Adrenal gland (tissue), 19 donors: ENCODE data around the gene ANKZF1. TPM values are rescaled to one million over a fixed set of nuclear protein-coding genes. Genes with fewer than 3 reads are reported as not detected.
A peak's percentile ranks its signal among the peaks of the same experiment; 100 is the strongest.

Source experiments
- DNase-seq, 7 donors: peaks; one replicate each; pipeline ENCODE4 v3.0.0-alpha.2; 2019 to 2020
- H3K27ac ChIP-seq, 5 donors: fragments of 200-600 bp; sonication (generic) in 4 of 5; 1 replicate in 3 of 5; 2 replicates in 2 of 5; pipeline versions ENCODE4 v1.5.1 to v1.8.0; 2016 to 2020; ENCODE audit warnings: mild to moderate bottlenecking in 1 of 5
- H3K27me3 ChIP-seq: fragments of 200-600 bp; 2 replicates; pipeline ENCODE4 v1.8.0; 2021
- H3K36me3 ChIP-seq, 2 donors: fragments of 200-600 bp; replicated peaks in 1 of 2; 1 replicate in 1 of 2; 2 replicates in 1 of 2; pipeline versions ENCODE4 v1.5.1 to v1.8.0; 2018 to 2022
- H3K4me1 ChIP-seq, 2 donors: fragments of 200-600 bp; replicated peaks in 1 of 2; 1 replicate in 1 of 2; 2 replicates in 1 of 2; pipeline versions ENCODE4 v1.5.1 to v1.8.0; 2018 to 2021
- H3K4me3 ChIP-seq, 4 donors: fragments of 200-600 bp; sonication (generic) in 3 of 4; one replicate each; pipeline ENCODE4 v1.5.1; 2016 to 2018
- H3K9me3 ChIP-seq, 3 donors: fragments of 200-600 bp; sonication (generic) in 1 of 3; replicated peaks in 1 of 3; 1 replicate in 2 of 3; 2 replicates in 1 of 3; pipeline versions ENCODE4 v1.5.1 to v1.8.0; 2016 to 2021
- CTCF ChIP-seq, 6 experiments: fragments of 450-650 bp in 4 of 6; fragments of 200-600 bp in 2 of 6; sonication (generic) in 1 of 6; IDR thresholded peaks; 1 replicate in 5 of 6; 2 replicates in 1 of 6; pipeline versions ENCODE4 v1.5.1 to v1.8.0; 2016 to 2021; ENCODE audit warnings: antibody characterized with exemption in 6 of 6, mild to moderate bottlenecking in 2 of 6, moderate library complexity in 1 of 6
- POLR2A ChIP-seq, 2 donors: fragments of 450-650 bp; IDR thresholded peaks; one replicate each; pipeline ENCODE4 v1.6.1; 2017; ENCODE audit warnings: antibody characterized with exemption in 2 of 2, mild to moderate bottlenecking in 2 of 2, moderate library complexity in 1 of 2
- WGBS, 4 donors: extraction: QIAGEN DNeasy Blood & Tissue Kit in 2 of 4; methylation state at CpG; one replicate each; pipeline versions ENCODE4 v1.1.5 to v1.1.7; 2013 to 2017; 5-methylcytosine and 5-hydroxymethylcytosine counted together
- intact Hi-C, 2 donors: fragments of 100-400 bp; cut with DNase I; formaldehyde crosslinking; loops; one replicate each; pipeline versions ENCODE4 v1.14.1 to v1.15.0; 2022 to 2023
- long read RNA-seq, 10 donors: library from polyadenylated mRNA in 3 of 10; unstranded in 2 of 10; stranded (forward) in 1 of 10; transcript quantifications; one replicate each; pipeline ENCODE4 v2.0.0 and lab custom pipeline, GENCODE V29; 2021 to 2026
- polyA plus RNA-seq, 3 donors: library from polyadenylated mRNA; stranded (reverse); fragments of 200-250 nt in 2 of 3; fragments of 350-450 nt in 1 of 3; fragmentation: Illumina TruSeq in 1 of 3; extraction: RNeasy Lipid Tissue Mini Kit (QIAGEN cat#74804) in 1 of 3; gene quantifications; one replicate each; pipeline ENCODE4 v1.2.3, GENCODE V29; 2013 to 2014
- total RNA-seq, 9 donors: library from RNA; depleted of rRNA in 4 of 9; stranded (reverse); fragments of >200 nt in 4 of 9; fragments of 120-200 nt in 1 of 9; fragmentation: NEBNext Ultra II Directional in 1 of 9; extraction: Animal tissue kit (Norgen Biotek cat#: 25700) in 1 of 9; gene quantifications; one replicate each; pipeline versions ENCODE4 v1.1.0 to v1.2.4, GENCODE V29; 2013 to 2023
- donor health status: healthy with polysubstance abuse.
- donor health status: Bipolar disorder and iron deficiency.
- donor health status: DM: yes; HTN: yes; CAD: no.
- donor health status: DM: no; HTN: no; CAD: no.
- donor health status: DM: no; HTN: no; CAD: no.
- donor health status: DM: yes; HTN: yes; CAD: no.

Gene ANKZF1, protein sequence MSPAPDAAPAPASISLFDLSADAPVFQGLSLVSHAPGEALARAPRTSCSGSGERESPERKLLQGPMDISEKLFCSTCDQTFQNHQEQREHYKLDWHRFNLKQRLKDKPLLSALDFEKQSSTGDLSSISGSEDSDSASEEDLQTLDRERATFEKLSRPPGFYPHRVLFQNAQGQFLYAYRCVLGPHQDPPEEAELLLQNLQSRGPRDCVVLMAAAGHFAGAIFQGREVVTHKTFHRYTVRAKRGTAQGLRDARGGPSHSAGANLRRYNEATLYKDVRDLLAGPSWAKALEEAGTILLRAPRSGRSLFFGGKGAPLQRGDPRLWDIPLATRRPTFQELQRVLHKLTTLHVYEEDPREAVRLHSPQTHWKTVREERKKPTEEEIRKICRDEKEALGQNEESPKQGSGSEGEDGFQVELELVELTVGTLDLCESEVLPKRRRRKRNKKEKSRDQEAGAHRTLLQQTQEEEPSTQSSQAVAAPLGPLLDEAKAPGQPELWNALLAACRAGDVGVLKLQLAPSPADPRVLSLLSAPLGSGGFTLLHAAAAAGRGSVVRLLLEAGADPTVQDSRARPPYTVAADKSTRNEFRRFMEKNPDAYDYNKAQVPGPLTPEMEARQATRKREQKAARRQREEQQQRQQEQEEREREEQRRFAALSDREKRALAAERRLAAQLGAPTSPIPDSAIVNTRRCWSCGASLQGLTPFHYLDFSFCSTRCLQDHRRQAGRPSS
- total RNA-seq (10 to 100 TPM; 11.5 to 60.1 (median 36.8) TPM), polyA plus RNA-seq (10 to 100 TPM; 15.0 to 93.1 (median 50.4) TPM)
- long read RNA-seq, donor 1, partial matches to known transcripts = 0 of 2 reads
- long read RNA-seq, donor 1, other reads (novel, unspliced or antisense) = 0 of 2 reads
- long read RNA-seq, donor 2, partial matches to known transcripts = 0 of 5 reads
- long read RNA-seq, donor 2, other reads (novel, unspliced or antisense) = 0 of 5 reads
- long read RNA-seq, donor 3, partial matches to known transcripts = 0 of 1 reads
- long read RNA-seq, donor 3, other reads (novel, unspliced or antisense) = 0 of 1 reads
- long read RNA-seq, donor 4, partial matches to known transcripts = 2 of 7 reads
- long read RNA-seq, donor 4, other reads (novel, unspliced or antisense) = 2 of 7 reads
- long read RNA-seq, donor 5, transcript ANKZF1-201 (14 exons, 2,579 nt) = major isoform, 21 of 74 reads
- long read RNA-seq, donor 5, partial matches to known transcripts = 6 of 74 reads
- long read RNA-seq, donor 5, other reads (novel, unspliced or antisense) = 41 of 74 reads
- long read RNA-seq, donor 6, partial matches to known transcripts = 2 of 14 reads
- long read RNA-seq, donor 6, other reads (novel, unspliced or antisense) = 8 of 14 reads
- long read RNA-seq, donor 7, partial matches to known transcripts = 0 of 1 reads
- long read RNA-seq, donor 7, other reads (novel, unspliced or antisense) = 0 of 1 reads
- long read RNA-seq, donor 8, partial matches to known transcripts = 0 of 2 reads
- long read RNA-seq, donor 8, other reads (novel, unspliced or antisense) = 0 of 2 reads
- long read RNA-seq, donor 9, partial matches to known transcripts = 10 of 11 reads
- long read RNA-seq, donor 9, other reads (novel, unspliced or antisense) = 0 of 11 reads
- long read RNA-seq, donor 10, partial matches to known transcripts = 0 of 2 reads
- long read RNA-seq, donor 10, other reads (novel, unspliced or antisense) = 0 of 2 reads

DNA sequence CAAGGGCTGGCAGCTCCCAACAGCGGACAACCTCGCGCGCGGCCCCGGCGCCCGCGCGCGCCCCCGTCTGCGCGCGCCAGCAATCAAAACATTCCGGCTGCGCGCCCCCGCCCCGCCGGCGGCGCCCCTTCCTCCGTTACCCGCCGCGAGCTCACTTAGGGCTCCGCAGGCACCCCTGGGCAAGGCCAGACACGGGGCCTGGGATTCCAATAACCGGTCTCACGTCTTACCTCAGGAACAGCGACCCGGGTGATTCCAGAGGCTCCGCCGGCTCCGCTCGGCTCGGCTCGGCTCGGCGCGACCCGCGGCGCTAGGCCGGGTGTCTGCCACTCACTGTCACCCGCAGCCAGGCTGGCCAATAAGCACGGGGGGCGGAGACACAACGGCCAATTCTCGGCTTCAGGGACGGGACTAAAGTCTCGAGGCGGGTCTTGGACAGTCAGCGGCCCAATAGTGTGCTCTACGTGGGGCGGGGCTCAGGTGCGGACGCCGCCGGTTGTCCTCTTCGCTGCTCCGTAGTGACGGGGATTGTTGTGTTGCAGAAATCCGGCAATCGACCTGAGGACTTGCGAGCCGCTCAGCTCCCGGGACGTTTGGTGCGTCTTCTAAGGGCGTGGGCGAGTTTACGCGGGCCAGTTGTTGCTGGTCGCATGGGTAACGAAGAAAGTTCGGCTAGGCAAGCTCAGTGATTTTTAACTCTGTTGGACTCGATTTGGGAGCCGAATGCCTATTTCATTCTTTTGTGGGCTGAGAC, at the start of gene ANKZF1, which contains the start of gene ATG9A:
ANKZF1 (plus strand) TSS at position 502 of the 754 bp plus-strand sequence. CDS start 452 bp downstream, outside the sequence.
ATG9A (minus strand) TSS at position 332 of the 754 bp plus-strand sequence. CDS start 1,612 bp downstream, outside the sequence.
- peak; percentile 98 to 100 (median 99) for DNase-seq
- Histone ChIP-seq H3K4me1 (peaks cover 23 to 43% of the 10 kb centered on the region in 2 donors), H3K9me3 (no peaks in the 10 kb centered on the region), H3K4me3 (peak within 1 kb of the TSS; percentile 41 to 76 (median 68)), H3K27ac (peak within 1 kb of the TSS; percentile 92 to 95 (median 95)), H3K27me3 (no peaks in the 10 kb centered on the region), H3K36me3 (peaks cover 0 to 47% of the 10 kb centered on the region in 2 donors)
- intact Hi-C loops = no loop called here
- TF ChIP-seq POLR2A (IDR thresholded peaks at IDR 0.05) = peak; percentile 50 to 96
- TF ChIP-seq CTCF (IDR thresholded peaks at IDR 0.05) = peak in 1 of 6 experiments; percentile 11
- 0 to 1% (median 1%) methylated on average over 13 to 80 of the region's 80 CpGs for WGBS, 4 donors

- peak in 1 of 7 donors; percentile 20 for DNase-seq
- WGBS, 4 donors = 93 to 98% (median 94%) methylated on average over 5 of the region's 5 CpGs
- Histone ChIP-seq H3K9me3 (no peaks in the 10 kb centered on the region), H3K27me3 (no peaks in the 10 kb centered on the region), H3K4me1 (peaks cover 13 to 15% of the 10 kb centered on the region in 2 donors), H3K27ac (no peak overlapping the region), H3K4me3 (no peak overlapping the region), H3K36me3 (peaks cover 0 to 55% of the 10 kb centered on the region in 2 donors)
- TF ChIP-seq CTCF (IDR thresholded peaks at IDR 0.05) = no peak
- no peak for TF ChIP-seq POLR2A (IDR thresholded peaks at IDR 0.05)
- intact Hi-C loops = no loop called here
Measured at GRCh38 chr2:219180961-219181360, 48.6 kb upstream of the ANKZF1 start.

GRCh38 chr2:219181531-219181930, 48.1 kb upstream of the ANKZF1 start:
- intact Hi-C loops = no loop called here
- Histone ChIP-seq H3K27me3 (no peaks in the 10 kb centered on the region), H3K9me3 (no peaks in the 10 kb centered on the region), H3K4me1 (peaks cover 10 to 14% of the 10 kb centered on the region in 2 donors), H3K36me3 (peaks cover 0 to 55% of the 10 kb centered on the region in 2 donors), H3K4me3 (no peak overlapping the region), H3K27ac (no peak overlapping the region)
- peak in 1 of 7 donors; percentile 16 for DNase-seq
- TF ChIP-seq CTCF (IDR thresholded peaks at IDR 0.05) = no peak
- no peak for TF ChIP-seq POLR2A (IDR thresholded peaks at IDR 0.05)
- 88 to 93% (median 91%) methylated on average over 6 of the region's 6 CpGs for WGBS, 4 donors
